ENCODE results near the gene KTN1. TPM values are rescaled to one million over a fixed set of nuclear protein-coding genes. Genes with fewer than 3 reads are reported as not detected.
A peak's percentile ranks its signal among the peaks of the same experiment; 100 is the strongest.

The KTN1 gene, protein sequence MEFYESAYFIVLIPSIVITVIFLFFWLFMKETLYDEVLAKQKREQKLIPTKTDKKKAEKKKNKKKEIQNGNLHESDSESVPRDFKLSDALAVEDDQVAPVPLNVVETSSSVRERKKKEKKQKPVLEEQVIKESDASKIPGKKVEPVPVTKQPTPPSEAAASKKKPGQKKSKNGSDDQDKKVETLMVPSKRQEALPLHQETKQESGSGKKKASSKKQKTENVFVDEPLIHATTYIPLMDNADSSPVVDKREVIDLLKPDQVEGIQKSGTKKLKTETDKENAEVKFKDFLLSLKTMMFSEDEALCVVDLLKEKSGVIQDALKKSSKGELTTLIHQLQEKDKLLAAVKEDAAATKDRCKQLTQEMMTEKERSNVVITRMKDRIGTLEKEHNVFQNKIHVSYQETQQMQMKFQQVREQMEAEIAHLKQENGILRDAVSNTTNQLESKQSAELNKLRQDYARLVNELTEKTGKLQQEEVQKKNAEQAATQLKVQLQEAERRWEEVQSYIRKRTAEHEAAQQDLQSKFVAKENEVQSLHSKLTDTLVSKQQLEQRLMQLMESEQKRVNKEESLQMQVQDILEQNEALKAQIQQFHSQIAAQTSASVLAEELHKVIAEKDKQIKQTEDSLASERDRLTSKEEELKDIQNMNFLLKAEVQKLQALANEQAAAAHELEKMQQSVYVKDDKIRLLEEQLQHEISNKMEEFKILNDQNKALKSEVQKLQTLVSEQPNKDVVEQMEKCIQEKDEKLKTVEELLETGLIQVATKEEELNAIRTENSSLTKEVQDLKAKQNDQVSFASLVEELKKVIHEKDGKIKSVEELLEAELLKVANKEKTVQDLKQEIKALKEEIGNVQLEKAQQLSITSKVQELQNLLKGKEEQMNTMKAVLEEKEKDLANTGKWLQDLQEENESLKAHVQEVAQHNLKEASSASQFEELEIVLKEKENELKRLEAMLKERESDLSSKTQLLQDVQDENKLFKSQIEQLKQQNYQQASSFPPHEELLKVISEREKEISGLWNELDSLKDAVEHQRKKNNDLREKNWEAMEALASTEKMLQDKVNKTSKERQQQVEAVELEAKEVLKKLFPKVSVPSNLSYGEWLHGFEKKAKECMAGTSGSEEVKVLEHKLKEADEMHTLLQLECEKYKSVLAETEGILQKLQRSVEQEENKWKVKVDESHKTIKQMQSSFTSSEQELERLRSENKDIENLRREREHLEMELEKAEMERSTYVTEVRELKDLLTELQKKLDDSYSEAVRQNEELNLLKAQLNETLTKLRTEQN (N-terminal part only)
- 100 to 1,000 TPM; 107 to 113 TPM for total RNA-seq

DNA sequence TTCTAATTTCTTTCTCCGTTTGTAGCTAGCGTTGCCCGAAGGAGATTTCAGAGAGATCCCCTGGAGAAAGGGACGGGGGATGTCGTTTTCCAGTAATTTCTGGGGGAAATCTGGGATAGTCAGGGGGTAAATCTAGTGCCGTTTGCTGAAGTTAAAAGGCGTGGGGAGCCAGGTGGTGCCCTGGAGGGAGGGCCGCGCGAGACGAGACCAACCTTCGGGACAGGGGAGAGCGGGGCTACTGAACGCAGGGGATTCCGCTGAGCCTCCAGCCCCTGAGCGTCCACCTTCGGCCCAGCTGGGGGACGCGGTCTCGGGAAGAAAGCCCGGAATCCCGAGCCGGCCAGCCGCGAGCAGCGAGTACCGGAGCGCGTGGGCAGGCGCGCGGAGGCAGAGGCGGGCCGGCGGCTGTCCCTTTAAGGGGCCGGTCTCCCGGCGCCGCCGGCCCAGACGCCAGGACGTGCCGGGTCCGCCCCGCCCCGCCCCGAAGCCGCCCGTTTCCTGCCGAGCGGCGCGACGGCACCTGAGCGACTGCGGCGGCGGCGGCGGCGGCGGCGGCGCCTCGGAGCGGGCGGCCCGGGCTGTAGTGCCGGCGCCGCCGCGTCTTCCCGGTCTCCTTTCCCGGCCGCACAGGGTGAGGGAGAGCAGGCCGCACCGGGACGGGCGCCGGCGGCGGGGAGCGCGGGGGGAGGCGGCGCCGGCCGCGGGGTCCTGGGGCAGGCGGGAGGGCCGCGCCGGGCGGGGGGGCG, at the start of gene KTN1:
KTN1 (plus strand) TSS at position 484 of the 746 bp plus-strand sequence. CDS start 31,842 bp downstream, outside the sequence.
- DNase-seq (peak; percentile 87), ATAC-seq (peak; percentile 91)
- ChIA-PET POLR2A (interaction anchor here (0.9 to 1.1 kb wide), 2 partner anchors 8 to 10 kb away, joined by 3 to 4 read pairs; no protein-coding TSS in a partner anchor), CTCF (interaction anchor here (0.8 to 1.4 kb wide), 2 partner anchors 134 to 143 kb away, joined by 3 to 5 read pairs; no protein-coding TSS in a partner anchor)
- H3K4me3 Mint-ChIP-seq = peak within 1 kb of the TSS; percentile 91
- no peaks in the 10 kb centered on the region for H3K9me3 Mint-ChIP-seq
- H3K27ac Mint-ChIP-seq = peak within 1 kb of the TSS; percentile 93
- intact Hi-C loops (cut with micrococcal nuclease) = loop anchor here (10.0 kb wide), 2 partner anchors 135 to 305 kb away; partner anchors contain the start of genes FBXO34 and TBPL2
- TF ChIP-seq, protein P1, sequence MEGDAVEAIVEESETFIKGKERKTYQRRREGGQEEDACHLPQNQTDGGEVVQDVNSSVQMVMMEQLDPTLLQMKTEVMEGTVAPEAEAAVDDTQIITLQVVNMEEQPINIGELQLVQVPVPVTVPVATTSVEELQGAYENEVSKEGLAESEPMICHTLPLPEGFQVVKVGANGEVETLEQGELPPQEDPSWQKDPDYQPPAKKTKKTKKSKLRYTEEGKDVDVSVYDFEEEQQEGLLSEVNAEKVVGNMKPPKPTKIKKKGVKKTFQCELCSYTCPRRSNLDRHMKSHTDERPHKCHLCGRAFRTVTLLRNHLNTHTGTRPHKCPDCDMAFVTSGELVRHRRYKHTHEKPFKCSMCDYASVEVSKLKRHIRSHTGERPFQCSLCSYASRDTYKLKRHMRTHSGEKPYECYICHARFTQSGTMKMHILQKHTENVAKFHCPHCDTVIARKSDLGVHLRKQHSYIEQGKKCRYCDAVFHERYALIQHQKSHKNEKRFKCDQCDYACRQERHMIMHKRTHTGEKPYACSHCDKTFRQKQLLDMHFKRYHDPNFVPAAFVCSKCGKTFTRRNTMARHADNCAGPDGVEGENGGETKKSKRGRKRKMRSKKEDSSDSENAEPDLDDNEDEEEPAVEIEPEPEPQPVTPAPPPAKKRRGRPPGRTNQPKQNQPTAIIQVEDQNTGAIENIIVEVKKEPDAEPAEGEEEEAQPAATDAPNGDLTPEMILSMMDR (IDR thresholded peaks at IDR 0.05) = no peak
- H3K36me3 Mint-ChIP-seq (ENCODE audit: low read depth) = peaks cover 3% of the 10 kb centered on the region
- no peaks in the 10 kb centered on the region for H3K27me3 Mint-ChIP-seq
- peaks cover 22% of the 10 kb centered on the region for H3K4me1 Mint-ChIP-seq (ENCODE audit: low read depth)

DNA sequence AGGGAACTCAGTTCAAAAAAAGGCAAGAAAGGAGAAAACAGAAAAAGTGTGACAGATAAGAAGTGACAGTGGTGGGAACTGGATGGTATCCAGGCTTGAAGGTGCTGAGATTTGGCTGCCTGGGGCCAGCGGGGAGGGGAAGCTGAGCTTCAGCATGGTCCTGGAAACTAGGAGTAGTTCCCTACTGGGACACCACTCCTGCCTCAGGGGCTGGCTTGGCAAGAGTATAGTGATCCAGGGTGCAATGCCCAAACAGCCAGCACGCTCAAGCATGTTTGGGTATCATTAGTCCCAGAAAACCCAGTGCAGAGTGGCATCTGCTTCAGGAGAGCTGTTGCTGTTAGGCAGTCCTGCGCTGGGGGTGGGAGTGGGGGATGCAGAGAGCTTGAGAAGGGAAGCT, 49.5 kb upstream of the KTN1 start:
- DNase-seq (no peak), ATAC-seq (no peak)
- ChIA-PET CTCF (interaction anchor here (1.1 kb wide), 1 partner anchor 11 kb away, joined by 3 read pairs; no protein-coding TSS in a partner anchor), POLR2A (no interaction called here)
- peaks cover 2% of the 10 kb centered on the region for H3K27me3 Mint-ChIP-seq
- no peaks in the 10 kb centered on the region for H3K9me3 Mint-ChIP-seq
- peaks cover 2% of the 10 kb centered on the region for H3K36me3 Mint-ChIP-seq (ENCODE audit: low read depth)
- intact Hi-C loops (cut with micrococcal nuclease) = no loop called here
- no peaks in the 10 kb centered on the region for H3K4me1 Mint-ChIP-seq (ENCODE audit: low read depth)
- no peak overlapping the region for H3K27ac Mint-ChIP-seq
- TF ChIP-seq, protein P1 (IDR thresholded peaks at IDR 0.05) = no peak
- no peak overlapping the region for H3K4me3 Mint-ChIP-seq

DNA sequence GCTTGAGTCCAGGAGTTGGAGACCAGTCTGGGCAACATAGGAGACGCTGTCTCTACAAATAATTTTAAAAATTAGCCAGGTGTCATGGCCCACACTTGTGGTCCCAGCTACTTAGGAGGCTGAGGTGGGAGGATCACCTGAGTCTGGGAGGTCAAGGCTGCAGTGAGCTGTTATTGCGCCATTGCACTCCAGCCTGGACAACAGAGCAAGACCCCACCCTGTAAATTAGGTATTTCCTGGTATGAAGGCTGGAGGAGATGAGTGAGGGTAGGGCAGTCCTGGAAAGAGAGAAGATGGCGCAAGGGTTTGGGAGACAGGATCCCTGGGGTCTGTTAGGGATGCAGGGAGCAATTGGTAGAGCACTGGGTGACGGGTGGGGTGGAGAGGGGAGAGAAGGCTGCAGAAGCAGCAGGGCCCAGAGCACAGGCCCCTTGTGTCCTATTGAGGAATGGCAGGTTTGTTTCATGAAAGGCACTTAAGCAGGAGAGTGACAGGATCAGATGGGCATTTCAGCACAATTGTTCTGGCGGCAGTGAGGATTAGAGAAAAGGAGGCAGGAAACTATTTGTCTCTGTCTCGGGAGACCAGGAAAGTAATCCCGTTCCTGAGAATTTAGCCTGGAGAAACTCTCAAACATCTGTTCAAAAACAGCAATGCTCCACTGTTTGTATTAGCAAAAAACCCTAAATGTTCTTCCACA, 47.2 kb upstream of the KTN1 start:
- Mint-ChIP-seq H3K27me3 (peaks cover 2% of the 10 kb centered on the region), H3K4me3 (no peak overlapping the region), H3K36me3 (ENCODE audit: low read depth) (peaks cover 4% of the 10 kb centered on the region), H3K4me1 (ENCODE audit: low read depth) (peaks cover 1% of the 10 kb centered on the region), H3K27ac (no peak overlapping the region), H3K9me3 (peaks cover 8% of the 10 kb centered on the region)
- intact Hi-C loops (cut with micrococcal nuclease) = no loop called here
- DNase-seq (no peak), ATAC-seq (no peak)
- POLR2A ChIA-PET = no interaction called here
- TF ChIP-seq, protein P1 (IDR thresholded peaks at IDR 0.05) = no peak
- CTCF ChIA-PET = interaction anchor here (1.0 to 1.4 kb wide), 2 partner anchors 9 to 87 kb away, joined by 3 read pairs; no protein-coding TSS in a partner anchor

DNA sequence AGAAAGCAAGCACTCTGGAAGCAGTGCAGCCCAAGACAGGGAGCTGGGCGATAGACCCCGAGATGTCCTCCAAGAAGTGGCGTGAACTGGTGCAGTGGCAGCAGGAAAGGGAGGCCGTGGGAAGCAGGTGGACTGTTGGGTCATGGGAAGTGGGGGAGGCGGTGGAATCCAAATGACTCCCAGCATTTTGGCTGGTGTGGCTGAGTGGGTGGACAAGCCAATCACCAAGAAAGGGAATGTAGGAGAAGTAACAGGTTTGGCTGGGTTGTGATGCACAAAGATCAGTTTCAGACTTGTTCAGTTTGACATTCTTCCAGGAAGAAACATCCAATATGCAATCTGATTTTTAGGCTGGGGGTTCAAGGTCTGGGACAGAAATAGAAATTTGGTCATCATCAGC, 46.0 kb upstream of the KTN1 start:
- Mint-ChIP-seq H3K4me3 (no peak overlapping the region), H3K9me3 (peaks cover 8% of the 10 kb centered on the region), H3K27me3 (no peaks in the 10 kb centered on the region), H3K27ac (no peak overlapping the region), H3K4me1 (ENCODE audit: low read depth) (peaks cover 1% of the 10 kb centered on the region), H3K36me3 (ENCODE audit: low read depth) (peaks cover 2% of the 10 kb centered on the region)
- ChIA-PET CTCF (no interaction called here), POLR2A (no interaction called here)
- DNase-seq (no peak), ATAC-seq (no peak)
- TF ChIP-seq, protein P1 (IDR thresholded peaks at IDR 0.05) = no peak
- intact Hi-C loops (cut with micrococcal nuclease) = no loop called here
